HepG2 (cell line): ENCODE measurements around the gene KIF26B.

Experiments
- NBN ChIP-seq: fragments of 450-650 bp; conservative IDR thresholded peaks from 2 replicates; pipeline ENCODE4 v1.6.1; 2017
- POLR2A ChIP-seq, 2 experiments: IDR thresholded peaks; 2 replicates each; pipeline ENCODE4 v1.6.1; 2011; ENCODE audit warnings: low read depth in 2 of 2, low read length in 2 of 2, mild to moderate bottlenecking in 1 of 2, moderate library complexity in 1 of 2; ENCODE audit not compliant: insufficient read depth in 1 of 2
- XRCC5 ChIP-seq: fragments of 200-400 bp; formaldehyde crosslinking; optimal IDR thresholded peaks from 2 replicates; pipeline ENCODE3; 2017; ENCODE audit warnings: mild to moderate bottlenecking, low read length
- ZBTB21 ChIP-seq: sonication (generic); formaldehyde crosslinking; IDR thresholded peaks from 2 replicates; pipeline ENCODE4 v1.4.0; 2020; ENCODE audit warnings: missing genetic modification reagents
- ZNF431 ChIP-seq: sonication (generic); formaldehyde crosslinking; IDR thresholded peaks from 2 replicates; pipeline ENCODE4 v1.9.0; 2022; ENCODE audit warnings: missing genetic modification reagents, low read depth, mild to moderate bottlenecking, borderline replicate concordance
- TF ChIP-seq, protein P1 (sequence below), 2 experiments: sonication (generic) in 1 of 2; formaldehyde crosslinking in 1 of 2; IDR thresholded peaks; 2 replicates each; pipeline versions ENCODE4 v1.5.1 to v1.6.1; 2011 to 2020; ENCODE audit warnings: borderline replicate concordance in 1 of 2, low read depth in 1 of 2, low read length in 1 of 2, mild to moderate bottlenecking in 1 of 2, missing genetic modification reagents in 1 of 2, moderate library complexity in 1 of 2
- TF ChIP-seq, protein P2 (sequence below): sonication (generic); formaldehyde crosslinking; IDR thresholded peaks from 2 replicates; pipeline ENCODE4 v1.4.0; 2020; ENCODE audit warnings: missing genetic modification reagents, borderline replicate concordance
- TF ChIP-seq, protein P3 (sequence below): sonication (generic); formaldehyde crosslinking; IDR thresholded peaks from 2 replicates; pipeline ENCODE4 v1.5.0; 2020; ENCODE audit warnings: mild to moderate bottlenecking, missing genetic modification reagents, moderate library complexity

DNA sequence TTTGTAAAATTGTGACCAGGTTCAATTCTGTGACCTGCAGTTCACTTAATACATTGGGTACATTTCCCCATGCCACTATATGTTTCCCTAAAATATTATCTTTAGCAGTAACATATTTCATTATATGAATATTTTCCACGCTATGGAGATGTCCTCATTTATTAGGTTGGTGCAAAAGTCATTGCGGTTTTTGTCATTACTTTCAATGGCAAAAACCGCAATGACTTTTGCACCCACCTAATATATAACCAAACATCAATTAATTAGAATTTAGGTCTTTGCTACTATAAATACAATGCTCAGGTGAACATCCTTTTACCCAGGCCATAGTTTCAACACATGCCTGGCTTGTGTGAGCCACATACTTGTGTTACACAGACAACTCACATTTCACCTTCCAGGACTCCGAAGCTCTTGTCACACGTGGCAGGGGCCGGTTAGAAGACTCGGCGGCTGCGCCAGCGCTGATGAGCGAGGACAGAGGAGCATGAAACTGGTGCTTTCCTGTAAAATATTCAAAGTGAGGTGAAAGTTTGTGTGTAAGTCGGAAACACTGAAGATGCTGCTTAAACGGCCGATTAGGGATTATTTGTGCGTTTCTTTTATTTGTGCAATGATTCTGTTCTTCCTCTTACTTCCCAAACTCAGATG is 215.5 kb downstream of the KIF26B start:
- TF ChIP-seq ZBTB21 (CRISPR knock-in tag) (no peak), NBN (no peak), XRCC5 (no peak), POLR2A (IDR thresholded peaks at IDR 0.05; ENCODE audit: insufficient read depth in 1 of 2, low read depth in 2 of 2, low read length in 2 of 2) (no peak), ZNF431 (no peak)
- TF ChIP-seq, protein P1, sequence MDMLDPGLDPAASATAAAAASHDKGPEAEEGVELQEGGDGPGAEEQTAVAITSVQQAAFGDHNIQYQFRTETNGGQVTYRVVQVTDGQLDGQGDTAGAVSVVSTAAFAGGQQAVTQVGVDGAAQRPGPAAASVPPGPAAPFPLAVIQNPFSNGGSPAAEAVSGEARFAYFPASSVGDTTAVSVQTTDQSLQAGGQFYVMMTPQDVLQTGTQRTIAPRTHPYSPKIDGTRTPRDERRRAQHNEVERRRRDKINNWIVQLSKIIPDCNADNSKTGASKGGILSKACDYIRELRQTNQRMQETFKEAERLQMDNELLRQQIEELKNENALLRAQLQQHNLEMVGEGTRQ (IDR thresholded peaks at IDR 0.05; ENCODE audit: low read depth, low read length) = no peak
- TF ChIP-seq, protein P1 (CRISPR knock-in tag; IDR thresholded peaks at IDR 0.05; ENCODE audit: borderline replicate concordance) = no peak
- TF ChIP-seq, protein P2, sequence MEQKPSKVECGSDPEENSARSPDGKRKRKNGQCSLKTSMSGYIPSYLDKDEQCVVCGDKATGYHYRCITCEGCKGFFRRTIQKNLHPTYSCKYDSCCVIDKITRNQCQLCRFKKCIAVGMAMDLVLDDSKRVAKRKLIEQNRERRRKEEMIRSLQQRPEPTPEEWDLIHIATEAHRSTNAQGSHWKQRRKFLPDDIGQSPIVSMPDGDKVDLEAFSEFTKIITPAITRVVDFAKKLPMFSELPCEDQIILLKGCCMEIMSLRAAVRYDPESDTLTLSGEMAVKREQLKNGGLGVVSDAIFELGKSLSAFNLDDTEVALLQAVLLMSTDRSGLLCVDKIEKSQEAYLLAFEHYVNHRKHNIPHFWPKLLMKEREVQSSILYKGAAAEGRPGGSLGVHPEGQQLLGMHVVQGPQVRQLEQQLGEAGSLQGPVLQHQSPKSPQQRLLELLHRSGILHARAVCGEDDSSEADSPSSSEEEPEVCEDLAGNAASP (CRISPR knock-in tag) = no peak
- TF ChIP-seq, protein P3, sequence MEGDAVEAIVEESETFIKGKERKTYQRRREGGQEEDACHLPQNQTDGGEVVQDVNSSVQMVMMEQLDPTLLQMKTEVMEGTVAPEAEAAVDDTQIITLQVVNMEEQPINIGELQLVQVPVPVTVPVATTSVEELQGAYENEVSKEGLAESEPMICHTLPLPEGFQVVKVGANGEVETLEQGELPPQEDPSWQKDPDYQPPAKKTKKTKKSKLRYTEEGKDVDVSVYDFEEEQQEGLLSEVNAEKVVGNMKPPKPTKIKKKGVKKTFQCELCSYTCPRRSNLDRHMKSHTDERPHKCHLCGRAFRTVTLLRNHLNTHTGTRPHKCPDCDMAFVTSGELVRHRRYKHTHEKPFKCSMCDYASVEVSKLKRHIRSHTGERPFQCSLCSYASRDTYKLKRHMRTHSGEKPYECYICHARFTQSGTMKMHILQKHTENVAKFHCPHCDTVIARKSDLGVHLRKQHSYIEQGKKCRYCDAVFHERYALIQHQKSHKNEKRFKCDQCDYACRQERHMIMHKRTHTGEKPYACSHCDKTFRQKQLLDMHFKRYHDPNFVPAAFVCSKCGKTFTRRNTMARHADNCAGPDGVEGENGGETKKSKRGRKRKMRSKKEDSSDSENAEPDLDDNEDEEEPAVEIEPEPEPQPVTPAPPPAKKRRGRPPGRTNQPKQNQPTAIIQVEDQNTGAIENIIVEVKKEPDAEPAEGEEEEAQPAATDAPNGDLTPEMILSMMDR (CRISPR knock-in tag) = no peak
